GM18909 (cell line): ENCODE measurements around the gene SLC25A25.
"Not testable (repeated sequence)": the region's sequence is repeated elsewhere in the genome, so short reads cannot be mapped to it uniquely, and the experiment has no call there.

Source experiments
- ATAC-seq: cut with Tn5 transposase; IDR thresholded peaks from one replicate; pipeline ENCODE4 v1.9.1; 2021; ENCODE audit warnings: mild to moderate bottlenecking; ENCODE audit not compliant: unreplicated experiment, poor library complexity

SLC25A25 gene

DNA sequence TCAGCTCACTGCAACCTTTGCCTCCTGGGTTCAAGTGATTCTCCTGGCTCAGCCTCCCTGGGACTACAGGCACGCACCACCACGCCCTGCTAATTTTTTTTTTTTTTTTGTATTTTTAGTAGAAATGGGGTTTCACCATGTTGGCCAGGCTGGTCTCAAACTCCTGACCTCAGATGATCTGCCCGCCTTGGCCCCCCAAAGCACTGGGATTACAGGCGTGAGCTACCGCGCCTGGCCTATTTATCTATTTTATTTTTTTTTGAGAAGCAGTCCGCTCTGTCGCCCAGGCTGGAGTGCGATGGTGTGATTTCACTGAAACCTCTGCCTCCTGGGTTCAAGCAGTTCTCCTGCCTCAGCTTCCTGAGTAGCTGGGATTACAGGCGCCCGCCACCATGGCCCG lies 3.4 kb downstream of the SLC25A25 start:
- not testable (repeated sequence) for ATAC-seq

DNA sequence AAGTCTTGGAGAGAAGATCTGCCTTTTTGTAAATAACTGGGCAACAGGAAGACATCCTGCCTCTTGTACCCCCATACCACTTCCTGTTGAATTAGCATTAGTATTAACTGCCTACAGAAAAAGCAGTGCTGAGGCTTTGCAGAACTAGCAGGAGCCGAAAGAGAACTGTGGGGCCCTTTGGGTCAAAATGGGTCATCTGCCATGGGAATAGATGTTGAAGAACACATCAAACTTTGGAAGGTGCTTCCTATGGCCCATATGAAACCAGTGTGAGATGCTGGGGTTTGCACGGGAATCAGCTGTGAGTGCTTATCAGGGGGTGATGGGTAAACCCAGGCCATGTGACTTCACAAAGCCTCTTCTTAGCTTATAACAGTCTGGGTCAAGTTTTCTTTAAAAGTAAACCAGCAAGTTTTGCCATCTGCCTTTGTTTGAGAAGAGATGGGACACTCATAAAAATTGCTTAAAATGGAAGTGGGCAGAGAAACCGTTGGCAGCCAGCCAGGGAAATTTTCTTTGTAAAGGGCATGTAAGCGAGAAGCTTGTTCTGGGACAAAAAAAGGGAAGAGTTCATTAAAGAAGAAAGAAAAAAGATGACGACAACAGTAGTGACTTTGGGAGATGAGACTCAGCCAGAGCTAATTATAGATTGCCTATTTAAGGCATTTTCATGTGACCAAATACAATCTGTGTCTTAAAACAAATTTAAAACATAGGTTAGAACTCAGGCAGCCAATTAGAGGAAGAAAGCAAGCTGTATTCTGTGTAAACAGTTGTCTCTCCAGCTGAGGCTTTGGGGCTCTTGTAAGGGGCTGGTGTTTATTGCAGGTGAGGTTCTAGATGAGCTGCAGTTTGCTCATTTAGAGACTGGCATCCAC lies 4.4 kb downstream of the SLC25A25 start:
- ATAC-seq, result no peak

DNA sequence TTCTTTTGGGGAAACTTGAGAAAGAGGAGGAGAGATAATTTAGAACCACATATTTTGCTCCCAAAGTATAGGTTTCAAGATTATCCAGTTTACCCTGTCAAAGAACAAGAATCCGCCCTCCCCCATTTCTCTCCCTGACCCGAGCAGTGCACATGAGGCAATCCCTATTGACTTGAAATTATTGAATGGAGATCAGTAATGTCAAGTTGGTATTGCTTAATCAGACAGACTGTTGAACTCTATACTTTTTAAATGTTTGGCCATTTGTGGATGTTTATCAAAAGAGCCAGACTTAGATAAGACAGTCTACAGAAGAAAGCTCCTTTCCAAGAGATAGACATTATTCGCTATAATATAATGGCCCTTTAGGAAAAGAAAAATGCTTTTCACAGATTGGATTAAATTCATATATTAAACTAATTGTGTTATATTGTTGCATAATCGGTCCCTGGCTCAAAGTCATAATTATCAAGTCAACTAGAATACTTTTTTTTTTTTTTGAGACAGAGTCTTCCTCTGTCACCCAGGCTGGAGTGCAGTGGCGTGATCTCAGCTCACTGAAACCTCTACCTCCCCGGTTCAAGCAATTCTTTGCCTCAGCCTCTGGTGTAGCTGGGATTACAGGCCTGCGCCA lies 5.3 kb downstream of the SLC25A25 start:
- no peak for ATAC-seq

- ATAC-seq, result no peak
These were observed 9.9 kb downstream of the SLC25A25 start for GRCh38 chr9:128077847-128078503.

DNA sequence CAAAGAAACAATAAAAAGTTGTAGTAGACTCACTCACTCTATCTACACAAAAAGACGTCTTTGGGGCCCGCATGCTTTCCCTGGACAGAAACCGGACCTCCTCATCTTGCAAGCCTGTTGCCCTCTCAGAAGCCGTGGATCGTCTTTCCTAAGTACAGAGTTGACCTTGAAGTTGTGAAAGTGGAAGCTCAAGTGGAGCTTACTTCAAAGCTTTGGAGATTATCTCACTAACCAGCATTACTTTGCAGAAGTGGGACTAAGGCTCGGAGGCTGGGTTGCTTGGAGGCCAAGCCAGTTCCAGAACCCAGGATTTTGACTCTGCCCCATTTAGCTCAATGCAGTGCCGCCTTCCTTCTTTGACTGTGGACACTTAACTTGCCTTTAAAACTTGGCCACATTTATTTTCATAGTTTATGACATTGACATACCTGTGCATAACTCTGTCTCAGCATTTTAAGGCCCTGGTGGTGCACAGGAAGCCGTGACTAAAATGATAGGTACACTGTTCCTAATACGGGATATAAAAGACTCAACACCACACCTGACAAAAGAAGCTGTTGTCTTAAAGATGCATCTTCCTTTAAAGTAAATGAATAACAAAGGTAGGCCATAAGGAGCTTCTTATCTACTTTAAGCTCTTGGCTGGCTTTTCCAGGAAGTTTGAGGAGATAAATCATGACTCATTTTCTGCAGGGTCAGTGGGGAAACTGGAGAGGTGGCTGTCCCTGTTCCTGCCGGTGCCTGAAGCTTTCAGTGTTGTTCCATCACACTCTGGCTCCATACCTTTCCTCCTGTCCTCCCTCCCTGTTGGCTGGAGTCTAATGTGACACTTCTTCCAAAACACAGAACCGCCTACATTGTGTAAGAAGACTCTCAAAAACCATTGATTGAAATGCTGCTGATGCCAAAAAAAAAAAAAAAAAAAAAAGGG lies 10.7 kb downstream of the SLC25A25 start:
- no peak for ATAC-seq

DNA sequence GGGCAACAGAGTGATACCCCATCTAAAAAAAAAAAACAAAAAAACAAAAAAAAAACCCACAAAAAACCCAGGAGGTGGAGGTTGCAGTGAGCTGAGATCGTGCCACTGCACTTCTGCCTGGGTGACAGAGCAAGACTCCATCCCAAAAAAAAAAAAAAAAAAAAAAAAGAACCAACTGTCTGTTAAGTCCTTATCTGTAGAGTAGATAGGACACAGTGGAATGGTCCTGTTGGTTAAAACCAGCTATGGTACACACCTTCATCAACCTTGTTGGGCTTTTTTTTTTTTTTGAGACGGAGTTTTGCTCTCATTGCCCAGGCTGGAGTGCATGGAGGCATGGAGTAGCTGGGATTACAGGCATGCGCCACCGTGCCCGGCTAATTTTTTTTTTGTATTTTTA lies 12.2 kb downstream of the SLC25A25 start:
- ATAC-seq, result no peak

GRCh38 chr9:128081056-128081455 lies 13.0 kb downstream of the SLC25A25 start:
- ATAC-seq, result no peak

- ATAC-seq, result no peak
These were observed 14.1 kb downstream of the SLC25A25 start for GRCh38 chr9:128082151-128082550.

DNA sequence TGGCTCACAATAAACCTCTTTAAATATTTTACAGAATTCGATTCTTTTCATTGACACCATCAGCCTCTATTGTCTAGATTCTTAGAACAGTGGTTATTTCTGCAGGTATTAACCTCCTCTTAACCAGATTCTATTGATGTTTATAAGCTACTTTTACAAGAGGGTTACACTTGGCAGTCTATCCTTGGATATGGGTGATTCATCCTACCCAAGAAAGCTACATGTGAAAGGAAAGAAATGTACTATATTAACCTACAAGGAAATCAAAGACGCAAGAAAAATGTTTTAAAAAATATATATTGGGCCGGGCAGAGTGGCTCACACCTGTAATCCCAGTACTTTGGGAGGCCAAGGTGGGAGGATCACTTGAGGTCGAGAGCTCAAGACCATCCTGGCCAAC lies 16.7 kb downstream of the SLC25A25 start:
- no peak for ATAC-seq

GRCh38 chr9:128085943-128086342 lies 17.9 kb downstream of the SLC25A25 start:
- ATAC-seq, result no peak

GRCh38 chr9:128087262-128087661 lies 19.2 kb downstream of the SLC25A25 start:
- ATAC-seq, result no peak

DNA sequence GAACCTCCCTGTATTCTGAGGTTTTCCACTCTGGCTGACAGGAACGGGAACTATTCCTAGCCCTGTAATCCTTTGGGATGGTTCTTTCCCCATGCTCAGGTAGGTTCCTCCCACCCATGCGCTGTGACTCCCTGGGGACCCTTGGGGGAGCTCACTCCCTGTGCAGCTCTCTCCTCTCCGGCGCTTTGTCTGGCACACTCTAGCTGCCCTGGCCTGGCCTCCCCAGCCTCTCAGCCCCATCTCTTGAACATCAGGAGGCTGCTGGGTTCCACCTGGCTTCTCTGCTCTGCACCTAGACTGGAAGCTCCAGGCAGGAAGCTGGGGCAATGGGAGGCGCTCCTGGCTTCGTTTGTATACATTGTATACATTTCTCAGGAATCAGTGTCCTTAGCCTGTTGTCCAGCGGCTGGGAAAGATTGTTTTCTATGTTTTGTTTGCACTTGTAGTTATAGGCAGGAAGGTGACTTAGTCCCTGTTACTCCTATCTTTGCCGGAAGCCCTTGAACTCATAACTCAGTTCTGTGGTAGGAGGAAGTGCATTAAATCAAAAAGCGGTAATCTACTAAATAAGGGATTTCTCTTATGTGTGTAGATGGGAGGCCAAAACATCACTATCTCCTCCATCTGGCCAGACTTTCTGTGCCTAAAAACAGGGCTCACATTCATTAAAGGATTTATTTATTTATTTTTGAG lies 20.4 kb downstream of the SLC25A25 start:
- ATAC-seq, result no peak

GRCh38 chr9:128089299-128089698 lies 21.3 kb downstream of the SLC25A25 start:
- ATAC-seq, result no peak

DNA sequence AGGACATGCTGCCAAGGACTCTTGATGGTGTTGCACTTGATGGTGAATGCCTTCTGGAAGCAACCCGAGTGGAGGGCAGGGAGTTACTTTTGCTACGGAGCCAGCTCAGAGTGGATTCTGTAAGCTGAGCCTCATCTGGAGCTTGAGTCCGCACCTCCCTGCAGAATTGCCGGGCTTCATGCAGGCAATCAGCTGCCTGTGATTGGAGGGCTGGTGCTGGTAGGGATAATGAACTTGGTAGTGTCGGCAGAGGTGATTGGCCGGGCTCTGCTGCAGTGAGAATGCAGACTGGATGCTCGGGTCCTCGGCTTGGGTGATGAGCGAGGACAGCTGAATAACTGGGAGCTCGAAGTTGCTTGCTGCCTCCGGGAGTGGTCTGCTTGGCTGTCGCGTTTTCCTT lies 23.1 kb downstream of the SLC25A25 start:
- ATAC-seq, result no peak

- no peak for ATAC-seq
These were observed 23.5 kb downstream of the SLC25A25 start for GRCh38 chr9:128091571-128091970.

DNA sequence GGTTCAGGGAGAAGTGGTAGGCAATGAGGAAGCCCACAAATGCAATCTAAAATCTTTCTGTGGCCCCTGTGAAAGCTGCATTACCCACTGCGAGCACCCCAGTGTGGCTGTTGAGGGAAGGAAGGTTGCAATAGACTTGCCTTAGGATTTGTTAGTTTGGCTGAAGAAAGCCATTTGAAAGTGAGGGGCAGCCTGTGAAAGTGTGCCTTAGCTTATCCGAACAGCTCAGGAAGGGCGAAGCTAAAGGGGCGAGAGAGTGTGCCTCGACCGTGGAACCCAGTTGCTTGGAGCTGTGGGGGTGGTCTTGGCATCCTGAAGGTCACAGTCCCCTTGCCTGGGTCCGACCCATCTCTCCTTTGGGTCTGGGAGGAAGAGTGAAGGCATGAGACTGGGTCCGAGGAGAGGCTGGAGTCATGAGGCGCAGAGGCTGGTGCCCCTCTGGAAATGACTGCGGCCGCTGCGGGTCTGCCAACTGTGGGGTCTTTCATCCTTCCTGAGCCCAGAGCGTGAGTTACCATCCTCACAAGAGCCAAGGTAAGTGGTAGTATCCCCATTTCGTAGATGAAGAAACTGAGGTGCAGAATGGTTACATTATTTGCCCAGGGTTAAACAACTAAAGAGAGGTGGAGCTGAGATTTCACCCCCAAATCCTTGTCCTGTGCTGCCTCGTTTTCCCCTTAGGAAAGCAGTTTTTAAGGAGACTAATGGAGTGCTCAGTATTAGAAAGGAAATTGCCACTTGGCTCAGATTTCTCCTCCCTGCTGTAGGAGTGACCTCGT lies 24.4 kb downstream of the SLC25A25 start:
- ATAC-seq, result no peak

- no peak for ATAC-seq
These were observed 25.0 kb downstream of the SLC25A25 start for GRCh38 chr9:128093011-128093410.

GRCh38 chr9:128094166-128094949 lies 26.3 kb downstream of the SLC25A25 start:
- peak; percentile 85 for ATAC-seq
